ENCODE measurements around the gene BCL7C.

Gene BCL7C

DNA sequence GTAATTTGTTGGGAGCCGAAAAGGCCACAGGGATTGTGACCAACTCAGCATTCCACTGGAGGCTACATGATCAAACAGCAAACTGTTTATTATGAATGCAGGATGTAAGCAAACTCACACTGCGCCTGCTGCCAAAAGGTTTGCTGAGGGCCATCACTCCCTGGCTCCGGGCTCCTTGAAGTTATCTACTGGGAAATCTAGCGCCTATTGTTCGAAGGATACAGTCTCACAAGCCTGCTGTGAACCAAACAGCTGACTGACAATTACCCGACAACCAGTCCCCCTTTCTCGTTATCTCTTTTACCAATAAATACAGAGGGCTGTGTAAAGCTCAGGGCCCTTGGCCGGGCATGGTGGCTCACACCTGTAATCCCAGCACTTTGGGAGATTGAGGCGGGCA is 52.5 kb downstream of the BCL7C start:
- DNase-seq (ENCODE audit: low read depth), result no peak
- TF ChIP-seq, protein P1, sequence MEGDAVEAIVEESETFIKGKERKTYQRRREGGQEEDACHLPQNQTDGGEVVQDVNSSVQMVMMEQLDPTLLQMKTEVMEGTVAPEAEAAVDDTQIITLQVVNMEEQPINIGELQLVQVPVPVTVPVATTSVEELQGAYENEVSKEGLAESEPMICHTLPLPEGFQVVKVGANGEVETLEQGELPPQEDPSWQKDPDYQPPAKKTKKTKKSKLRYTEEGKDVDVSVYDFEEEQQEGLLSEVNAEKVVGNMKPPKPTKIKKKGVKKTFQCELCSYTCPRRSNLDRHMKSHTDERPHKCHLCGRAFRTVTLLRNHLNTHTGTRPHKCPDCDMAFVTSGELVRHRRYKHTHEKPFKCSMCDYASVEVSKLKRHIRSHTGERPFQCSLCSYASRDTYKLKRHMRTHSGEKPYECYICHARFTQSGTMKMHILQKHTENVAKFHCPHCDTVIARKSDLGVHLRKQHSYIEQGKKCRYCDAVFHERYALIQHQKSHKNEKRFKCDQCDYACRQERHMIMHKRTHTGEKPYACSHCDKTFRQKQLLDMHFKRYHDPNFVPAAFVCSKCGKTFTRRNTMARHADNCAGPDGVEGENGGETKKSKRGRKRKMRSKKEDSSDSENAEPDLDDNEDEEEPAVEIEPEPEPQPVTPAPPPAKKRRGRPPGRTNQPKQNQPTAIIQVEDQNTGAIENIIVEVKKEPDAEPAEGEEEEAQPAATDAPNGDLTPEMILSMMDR (IDR thresholded peaks at IDR 0.05; ENCODE audit: control insufficient read depth, insufficient read depth, low read depth, low read length, missing control alignments), result no peak
- H3K4me3 ChIP-seq (ENCODE audit: control insufficient read depth, low read depth, low read length), result no peak overlapping the region

DNA sequence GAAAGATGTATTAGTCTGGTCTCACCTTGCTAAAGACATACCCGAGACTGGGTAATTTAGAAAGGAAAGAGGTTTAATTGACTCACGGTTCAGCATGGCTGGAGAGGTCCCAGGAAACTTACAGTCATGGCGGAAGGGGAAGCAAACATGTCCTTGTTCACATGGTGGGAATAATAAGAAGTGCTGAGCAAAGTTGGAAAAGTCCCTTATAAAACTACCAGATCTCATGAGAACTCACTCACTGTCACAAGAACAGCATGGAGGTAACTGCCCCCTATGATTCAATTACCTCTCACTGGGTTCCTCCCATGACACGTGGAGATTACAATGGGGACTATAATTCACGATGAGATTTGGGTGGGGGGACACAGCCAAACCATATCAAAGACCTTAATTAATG is 53.3 kb downstream of the BCL7C start:
- TF ChIP-seq, protein P1 (IDR thresholded peaks at IDR 0.05; ENCODE audit: control insufficient read depth, insufficient read depth, low read depth, low read length, missing control alignments), result no peak
- H3K4me3 ChIP-seq (ENCODE audit: control insufficient read depth, low read depth, low read length), result no peak overlapping the region
- no peak for DNase-seq (ENCODE audit: low read depth)

DNA sequence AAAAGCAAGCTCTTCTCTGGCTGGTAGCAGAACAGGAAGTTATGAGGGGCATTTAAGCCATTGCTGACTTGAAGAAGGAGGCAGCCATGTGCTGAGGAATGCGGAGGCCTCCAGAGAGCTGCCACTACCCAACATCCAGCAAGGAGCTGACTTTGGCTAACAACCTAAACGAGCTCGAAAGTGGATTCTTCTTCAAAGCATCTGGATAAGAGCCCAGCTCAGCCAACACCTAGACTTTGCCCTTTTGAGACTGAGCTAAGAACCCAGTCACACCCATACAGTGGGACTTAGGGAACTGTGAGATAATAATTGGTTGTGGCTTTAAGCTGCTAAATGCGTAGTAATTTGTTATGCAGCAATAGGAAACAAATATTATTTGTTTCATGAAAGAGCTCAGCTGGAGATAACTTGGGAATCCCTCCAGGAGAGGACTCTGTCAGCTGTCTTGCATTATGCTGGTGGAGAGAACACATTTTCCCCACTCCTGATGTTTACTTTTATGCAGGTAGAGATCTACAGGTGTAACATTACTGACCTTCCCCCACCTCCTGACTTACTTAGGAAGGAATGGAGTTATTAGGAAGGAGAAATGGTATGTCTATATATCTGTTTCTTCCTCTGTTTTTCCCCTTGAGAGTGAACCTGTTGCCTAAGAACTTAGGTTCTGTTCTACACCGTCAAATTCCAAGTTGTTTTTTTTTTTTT is 54.2 kb downstream of the BCL7C start:
- DNase-seq (ENCODE audit: low read depth), result no peak
- TF ChIP-seq, protein P1 (IDR thresholded peaks at IDR 0.05; ENCODE audit: control insufficient read depth, insufficient read depth, low read depth, low read length, missing control alignments), result no peak
- H3K4me3 ChIP-seq (ENCODE audit: control insufficient read depth, low read depth, low read length), result no peak overlapping the region

DNA sequence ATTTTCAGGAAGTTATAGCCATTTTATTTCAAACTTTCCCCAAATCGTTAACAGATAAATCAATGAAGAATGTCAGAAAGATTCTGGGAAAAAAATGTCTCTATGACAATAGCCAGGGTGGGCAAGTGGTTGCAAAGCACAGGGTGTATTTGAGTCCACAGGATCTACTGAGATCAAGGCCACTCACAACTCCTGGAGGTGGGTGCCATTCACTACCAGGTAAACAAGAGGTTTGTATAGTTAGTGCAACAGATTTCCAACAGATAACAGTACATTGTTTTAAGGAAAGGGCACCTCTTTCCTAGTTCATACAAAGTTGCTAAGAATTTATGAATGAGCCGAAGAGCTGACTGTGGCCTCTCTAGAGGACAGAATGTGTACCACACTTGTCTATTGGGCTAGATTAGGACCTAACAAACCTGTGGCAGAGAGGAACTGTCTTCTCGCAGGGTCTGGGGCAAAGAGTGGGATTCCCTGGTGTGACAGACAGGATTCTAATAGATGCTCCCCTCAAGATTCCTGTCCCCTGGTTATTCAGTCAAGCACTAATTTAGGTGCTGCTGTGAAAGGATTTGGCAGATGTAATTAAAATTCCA is 54.9 kb downstream of the BCL7C start:
- no peak for DNase-seq (ENCODE audit: low read depth)
- no peak overlapping the region for H3K4me3 ChIP-seq (ENCODE audit: control insufficient read depth, low read depth, low read length)
- TF ChIP-seq, protein P1 (IDR thresholded peaks at IDR 0.05; ENCODE audit: control insufficient read depth, insufficient read depth, low read depth, low read length, missing control alignments), result no peak

DNA sequence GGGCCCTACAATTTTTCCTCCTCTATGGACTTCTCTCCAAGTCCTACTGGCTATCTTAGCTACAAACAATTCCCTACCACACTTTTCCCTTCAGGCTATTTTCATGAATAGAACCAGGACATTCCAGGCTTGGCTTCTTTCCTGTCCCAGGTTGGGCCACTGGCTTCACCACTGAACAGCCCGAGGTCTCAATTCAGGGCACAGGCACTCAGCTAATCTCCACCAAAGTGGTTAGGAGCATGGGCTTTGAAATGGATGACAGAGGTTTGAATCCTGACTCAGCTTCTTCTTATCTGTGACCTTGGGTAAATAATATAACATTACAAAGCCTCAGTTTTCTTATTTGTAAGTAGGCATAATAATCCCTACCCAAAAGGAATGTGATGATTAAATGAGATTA is 56.0 kb downstream of the BCL7C start:
- DNase-seq (ENCODE audit: low read depth), result no peak
- no peak overlapping the region for H3K4me3 ChIP-seq (ENCODE audit: control insufficient read depth, low read depth, low read length)
- TF ChIP-seq, protein P1 (IDR thresholded peaks at IDR 0.05; ENCODE audit: control insufficient read depth, insufficient read depth, low read depth, low read length, missing control alignments), result no peak
